Osteoblast (primary cell): Measurements from ENCODE around the gene IL22RA2. TPM values are rescaled to one million over a fixed set of nuclear protein-coding genes. Genes with fewer than 3 reads are reported as not detected.
A peak's percentile ranks its signal among the peaks of the same experiment; 100 is the strongest.
"Not testable (repeated sequence)": the region's sequence is repeated elsewhere in the genome, so short reads cannot be mapped to it uniquely, and the experiment has no call there.

ENCODE experiments used
- DNase-seq: peaks from one replicate; pipeline ENCODE4 v3.0.0; 2011; ENCODE audit warnings: low spot score, mixed read lengths; ENCODE audit not compliant: insufficient read length; ENCODE audit errors: missing footprints
- H2AFZ ChIP-seq: 2 replicates; pipeline ENCODE4 v1.6.0; 2011; ENCODE audit warnings: mild to moderate bottlenecking, low read length
- H3K27ac ChIP-seq: 2 replicates; pipeline ENCODE4 v1.5.1; 2011; ENCODE audit warnings: mild to moderate bottlenecking, low read depth, low read length, moderate library complexity
- H3K27me3 ChIP-seq: 2 replicates; pipeline ENCODE4 v1.6.0; 2012; ENCODE audit warnings: mild to moderate bottlenecking, control low read depth, inconsistent platforms, low read length, moderate library complexity; ENCODE audit not compliant: insufficient read depth
- H3K36me3 ChIP-seq: 2 replicates; pipeline ENCODE4 v1.5.1; 2011; ENCODE audit warnings: mild to moderate bottlenecking, low read length, control low read depth, moderate library complexity; ENCODE audit not compliant: insufficient read depth
- H3K4me1 ChIP-seq: 2 replicates; pipeline ENCODE4 v1.5.1; 2011; ENCODE audit warnings: mild to moderate bottlenecking, low read length, control low read depth, moderate library complexity; ENCODE audit not compliant: insufficient read depth
- H3K4me2 ChIP-seq: 2 replicates; pipeline ENCODE4 v1.6.0; 2011; ENCODE audit warnings: mild to moderate bottlenecking, low read length; ENCODE audit not compliant: insufficient read depth
- H3K4me3 ChIP-seq: fragments of 200-600 bp; sonication (generic); 3 replicates; pipeline ENCODE4 v1.5.1; 2012; ENCODE audit warnings: mild to moderate bottlenecking, low read length, inconsistent platforms; ENCODE audit not compliant: insufficient read depth
- H3K79me2 ChIP-seq: 2 replicates; pipeline ENCODE4 v1.6.0; 2012; ENCODE audit warnings: mild to moderate bottlenecking, low read length, control low read depth, inconsistent platforms; ENCODE audit not compliant: insufficient read depth
- H3K9me3 ChIP-seq: 2 replicates; pipeline ENCODE4 v1.5.1; 2011; ENCODE audit warnings: low read depth, low read length, control low read depth
- H4K20me1 ChIP-seq: 2 replicates; pipeline ENCODE4 v1.6.0; 2012; ENCODE audit warnings: mild to moderate bottlenecking, low read length, control low read depth; ENCODE audit not compliant: insufficient read depth
- total RNA-seq: library from RNA; depleted of rRNA; stranded (reverse); fragments of >200 nt; gene quantifications from 2 replicates; pipeline ENCODE4 v1.2.3, GENCODE V29; 2012
- TF ChIP-seq, protein P1 (sequence below): IDR thresholded peaks from 2 replicates; pipeline ENCODE4 v1.5.1; 2011; ENCODE audit warnings: mild to moderate bottlenecking, low read depth, low read length, moderate library complexity; ENCODE audit errors: extremely low read depth

Gene IL22RA2
- total RNA-seq, 1 donor: not detected

DNA sequence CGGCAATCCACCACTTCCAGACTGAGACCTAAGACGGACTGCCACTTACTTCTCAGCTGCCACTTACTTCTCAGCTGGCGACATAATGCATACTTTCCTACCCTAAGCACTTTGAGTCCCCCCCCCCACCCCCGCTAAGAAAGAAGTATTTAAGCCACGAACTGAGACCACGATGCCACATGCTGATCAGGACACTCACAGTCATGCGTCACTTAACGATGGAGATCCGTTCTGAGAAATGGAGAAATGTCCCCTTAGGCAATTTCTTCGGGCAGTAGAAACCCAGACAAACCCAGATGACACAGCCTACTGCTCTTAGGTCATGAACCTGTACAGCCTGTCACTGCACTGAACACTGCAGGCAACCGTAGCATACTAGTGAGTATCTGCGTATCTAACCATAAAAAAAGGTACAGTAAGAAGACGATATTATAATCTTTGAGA is 45.1 kb upstream of the IL22RA2 start:
- Histone ChIP-seq H2AFZ (peak overlapping the region; percentile 95), H4K20me1 (peaks cover 36% of the 10 kb centered on the region), H3K27ac (peak overlapping the region; percentile 95), H3K79me2 (peaks cover 56% of the 10 kb centered on the region), H3K4me1 (peaks cover 31% of the 10 kb centered on the region), H3K36me3 (no peaks in the 10 kb centered on the region), H3K27me3 (no peaks in the 10 kb centered on the region), H3K9me3 (no peaks in the 10 kb centered on the region), H3K4me3 (peak overlapping the region; percentile 96), H3K4me2 (peak overlapping the region; percentile 98)
- peak; percentile 83 for DNase-seq
- TF ChIP-seq, protein P1, sequence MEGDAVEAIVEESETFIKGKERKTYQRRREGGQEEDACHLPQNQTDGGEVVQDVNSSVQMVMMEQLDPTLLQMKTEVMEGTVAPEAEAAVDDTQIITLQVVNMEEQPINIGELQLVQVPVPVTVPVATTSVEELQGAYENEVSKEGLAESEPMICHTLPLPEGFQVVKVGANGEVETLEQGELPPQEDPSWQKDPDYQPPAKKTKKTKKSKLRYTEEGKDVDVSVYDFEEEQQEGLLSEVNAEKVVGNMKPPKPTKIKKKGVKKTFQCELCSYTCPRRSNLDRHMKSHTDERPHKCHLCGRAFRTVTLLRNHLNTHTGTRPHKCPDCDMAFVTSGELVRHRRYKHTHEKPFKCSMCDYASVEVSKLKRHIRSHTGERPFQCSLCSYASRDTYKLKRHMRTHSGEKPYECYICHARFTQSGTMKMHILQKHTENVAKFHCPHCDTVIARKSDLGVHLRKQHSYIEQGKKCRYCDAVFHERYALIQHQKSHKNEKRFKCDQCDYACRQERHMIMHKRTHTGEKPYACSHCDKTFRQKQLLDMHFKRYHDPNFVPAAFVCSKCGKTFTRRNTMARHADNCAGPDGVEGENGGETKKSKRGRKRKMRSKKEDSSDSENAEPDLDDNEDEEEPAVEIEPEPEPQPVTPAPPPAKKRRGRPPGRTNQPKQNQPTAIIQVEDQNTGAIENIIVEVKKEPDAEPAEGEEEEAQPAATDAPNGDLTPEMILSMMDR: no peak

DNA sequence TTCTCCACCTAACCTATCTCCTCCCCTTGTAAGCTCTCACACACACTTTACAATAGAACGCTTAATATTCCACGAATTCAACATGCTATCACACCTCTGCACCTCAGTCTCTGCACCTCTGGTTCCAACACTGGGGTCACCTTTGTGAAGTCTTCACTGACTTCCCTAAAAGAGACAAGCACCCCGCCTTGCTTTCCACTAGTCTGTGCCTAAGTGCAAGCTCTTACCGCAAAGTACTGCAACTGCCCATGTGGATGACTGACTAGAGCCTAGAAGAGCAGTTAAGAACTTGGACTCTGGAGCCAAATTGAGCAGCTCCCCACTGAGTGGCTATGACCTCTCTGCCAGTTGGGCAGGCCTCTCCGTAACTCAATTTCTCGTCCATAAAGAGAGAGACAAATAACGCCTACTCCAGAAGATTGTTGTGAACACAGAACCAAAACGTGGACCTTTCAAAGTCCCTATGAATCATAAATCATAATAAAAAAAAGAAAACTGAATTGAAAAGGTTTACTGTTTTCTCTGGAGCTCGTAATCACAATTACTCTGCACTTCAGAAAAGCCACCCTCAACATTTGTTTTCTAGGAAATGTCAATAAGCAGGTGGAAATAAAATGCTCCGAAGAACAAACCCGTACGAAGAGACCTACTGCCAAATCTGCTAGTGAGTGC is 44.5 kb upstream of the IL22RA2 start:
- H2AFZ ChIP-seq: peak overlapping the region; percentile 95
- peaks cover 62% of the 10 kb centered on the region for H3K79me2 ChIP-seq
- peak overlapping the region; percentile 98 for H3K4me2 ChIP-seq
- H4K20me1 ChIP-seq: peaks cover 41% of the 10 kb centered on the region
- peak overlapping the region; percentile 95 for H3K27ac ChIP-seq
- H3K9me3 ChIP-seq: no peaks in the 10 kb centered on the region
- no peaks in the 10 kb centered on the region for H3K27me3 ChIP-seq
- peak overlapping the region; percentile 96 for H3K4me3 ChIP-seq
- TF ChIP-seq, protein P1: no peak
- peaks cover 33% of the 10 kb centered on the region for H3K4me1 ChIP-seq
- DNase-seq: peak; percentile 29
- no peaks in the 10 kb centered on the region for H3K36me3 ChIP-seq

DNA sequence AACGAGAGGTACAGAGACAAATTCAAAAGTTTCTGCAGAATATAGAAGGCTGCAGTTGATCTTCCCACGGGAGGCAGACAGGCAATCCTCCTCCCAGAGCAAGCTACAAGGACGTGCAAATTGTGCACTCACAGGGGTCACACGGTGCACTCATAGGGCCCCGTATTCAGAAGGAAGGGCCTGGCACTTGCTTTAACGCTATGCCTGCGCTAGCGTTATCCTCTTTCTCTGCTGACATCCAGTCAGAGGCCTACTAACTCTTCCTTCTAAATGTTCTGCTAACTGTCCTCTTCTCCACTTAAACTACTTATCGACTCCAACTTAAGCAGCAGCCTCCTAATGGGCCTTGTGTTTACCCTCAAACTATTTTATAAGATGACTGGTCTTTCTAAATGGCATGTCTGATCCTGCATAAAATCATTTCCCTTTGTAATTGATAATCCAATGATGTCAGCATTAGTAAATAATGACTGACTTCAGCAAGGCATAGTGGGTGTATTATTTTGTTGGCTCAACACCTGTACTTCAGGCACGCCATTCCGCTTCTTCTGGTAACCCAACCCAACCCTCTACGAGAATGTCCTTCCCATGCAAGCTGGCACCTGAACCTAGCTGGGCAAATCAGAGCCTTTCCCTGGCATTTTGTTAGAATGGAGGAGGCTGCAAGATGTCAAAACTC is 43.6 kb upstream of the IL22RA2 start:
- Histone ChIP-seq H2AFZ (no peak overlapping the region), H3K4me2 (peak overlapping the region; percentile 98), H3K9me3 (no peaks in the 10 kb centered on the region), H3K4me3 (no peak overlapping the region), H3K79me2 (peaks cover 71% of the 10 kb centered on the region), H3K4me1 (peaks cover 34% of the 10 kb centered on the region), H4K20me1 (peaks cover 49% of the 10 kb centered on the region), H3K36me3 (no peaks in the 10 kb centered on the region), H3K27ac (no peak overlapping the region), H3K27me3 (no peaks in the 10 kb centered on the region)
- TF ChIP-seq, protein P1: no peak
- no peak for DNase-seq

DNA sequence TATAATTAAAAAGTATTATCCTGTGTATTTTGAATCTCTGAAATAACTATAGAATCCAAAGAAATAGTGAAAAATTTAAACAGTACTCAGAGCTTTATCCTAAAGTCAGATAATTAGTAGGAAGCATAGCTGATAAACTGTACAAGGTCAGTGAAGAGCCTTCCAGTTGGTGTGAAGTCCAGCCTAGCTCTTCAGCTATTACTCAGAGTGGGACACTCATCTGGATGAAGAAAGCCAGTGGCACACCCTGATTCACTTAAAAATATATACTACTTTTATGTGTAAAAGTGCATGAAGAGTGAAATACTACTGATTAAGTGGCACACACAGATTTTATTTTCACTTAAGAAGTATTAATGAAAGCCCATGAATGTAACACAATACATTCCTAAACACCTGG is 42.7 kb upstream of the IL22RA2 start:
- Histone ChIP-seq H2AFZ (no peak overlapping the region), H4K20me1 (peaks cover 58% of the 10 kb centered on the region), H3K9me3 (no peaks in the 10 kb centered on the region), H3K36me3 (no peaks in the 10 kb centered on the region), H3K4me2 (no peak overlapping the region), H3K27me3 (no peaks in the 10 kb centered on the region), H3K79me2 (peaks cover 80% of the 10 kb centered on the region), H3K27ac (no peak overlapping the region), H3K4me3 (no peak overlapping the region), H3K4me1 (peaks cover 37% of the 10 kb centered on the region)
- DNase-seq: peak; percentile 88
- TF ChIP-seq, protein P1: no peak

DNA sequence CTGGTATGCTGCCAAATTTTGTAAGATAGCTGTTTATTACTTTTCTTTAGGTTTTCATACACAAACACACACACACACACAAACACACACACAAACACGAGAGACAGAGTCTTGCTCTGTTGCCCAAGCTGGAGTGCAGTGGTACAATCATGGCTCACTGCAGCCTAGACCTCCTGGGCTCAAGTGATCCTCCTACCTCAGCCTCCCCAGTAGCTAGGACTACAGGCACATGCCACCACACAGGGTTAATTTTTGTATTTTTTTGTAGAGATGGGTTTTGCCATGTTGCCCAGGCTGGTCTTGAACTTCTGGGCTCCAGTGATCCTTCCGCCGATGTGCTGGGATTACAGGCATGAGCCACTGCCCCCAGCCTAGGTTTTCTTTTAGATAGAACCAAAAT is 42.2 kb upstream of the IL22RA2 start:
- not testable (repeated sequence) for H3K36me3 ChIP-seq, H3K9me3 ChIP-seq, H3K4me2 ChIP-seq, H3K27ac ChIP-seq, DNase-seq, H3K27me3 ChIP-seq, H3K4me3 ChIP-seq, H2AFZ ChIP-seq
- peaks cover 42% of the 10 kb centered on the region for H3K4me1 ChIP-seq
- peaks cover 85% of the 10 kb centered on the region for H3K79me2 ChIP-seq
- H4K20me1 ChIP-seq: peaks cover 63% of the 10 kb centered on the region
